Dendritic cell treated with granulocyte-macrophage colony-stimulating factor and Interleukin-4, amounts not matched to agents 40 ng/mL and 50 ng/mL, for 4 days (primary cell): Measurements from ENCODE around the gene VPS4B.

Experiments
- H3K27ac Mint-ChIP-seq: one replicate; pipeline ENCODE4 v1.8.0; 2022; ENCODE audit warnings: mild to moderate bottlenecking, mixed read lengths
- H3K27me3 Mint-ChIP-seq: one replicate; pipeline ENCODE4 v1.8.0; 2022; ENCODE audit warnings: mild to moderate bottlenecking, mixed read lengths
- H3K36me3 Mint-ChIP-seq: one replicate; pipeline ENCODE4 v1.8.0; 2022; ENCODE audit warnings: low read depth, mixed read lengths
- H3K4me1 Mint-ChIP-seq: one replicate; pipeline ENCODE4 v1.8.0; 2022; ENCODE audit warnings: low read depth, mixed read lengths
- H3K4me3 Mint-ChIP-seq: one replicate; pipeline ENCODE4 v1.8.0; 2022; ENCODE audit warnings: mild to moderate bottlenecking, moderate library complexity, mixed read lengths
- H3K9me3 Mint-ChIP-seq: one replicate; pipeline ENCODE4 v1.8.0; 2022; ENCODE audit warnings: mixed read lengths
- intact Hi-C: fragments of 100-400 bp; cut with micrococcal nuclease; formaldehyde crosslinking; loops from one replicate; pipeline ENCODE4 v1.15.0; 2022

VPS4B gene

GRCh38 chr18:63409301-63409700 lies 13.0 kb downstream of the VPS4B start:
- Mint-ChIP-seq H3K27ac (no peak overlapping the region), H3K4me3 (no peak overlapping the region), H3K27me3 (no peaks in the 10 kb centered on the region), H3K4me1 (peaks cover 11% of the 10 kb centered on the region), H3K36me3 (peaks cover 79% of the 10 kb centered on the region), H3K9me3 (no peaks in the 10 kb centered on the region)
- intact Hi-C loops, result no loop called here

GRCh38 chr18:63407734-63408133 lies 14.5 kb downstream of the VPS4B start:
- no peaks in the 10 kb centered on the region for H3K9me3 Mint-ChIP-seq
- H3K4me1 Mint-ChIP-seq, result peaks cover under 1% of the 10 kb centered on the region
- H3K27me3 Mint-ChIP-seq, result no peaks in the 10 kb centered on the region
- intact Hi-C loops, result no loop called here
- peaks cover 77% of the 10 kb centered on the region for H3K36me3 Mint-ChIP-seq
- no peak overlapping the region for H3K4me3 Mint-ChIP-seq
- no peak overlapping the region for H3K27ac Mint-ChIP-seq

- Mint-ChIP-seq H3K4me1 (no peaks in the 10 kb centered on the region), H3K27me3 (no peaks in the 10 kb centered on the region), H3K9me3 (no peaks in the 10 kb centered on the region), H3K36me3 (peaks cover 89% of the 10 kb centered on the region), H3K4me3 (no peak overlapping the region), H3K27ac (no peak overlapping the region)
- intact Hi-C loops, result no loop called here
Observed at GRCh38 chr18:63405986-63406385, 16.3 kb downstream of the VPS4B start.

- Mint-ChIP-seq H3K4me3 (no peak overlapping the region), H3K4me1 (no peaks in the 10 kb centered on the region), H3K36me3 (peaks cover 89% of the 10 kb centered on the region), H3K27me3 (no peaks in the 10 kb centered on the region), H3K27ac (no peak overlapping the region), H3K9me3 (no peaks in the 10 kb centered on the region)
- intact Hi-C loops, result no loop called here
Observed at GRCh38 chr18:63402246-63403162, 19.8 kb downstream of the VPS4B start.

GRCh38 chr18:63399300-63399699 lies 23.0 kb downstream of the VPS4B start:
- intact Hi-C loops, result no loop called here
- Mint-ChIP-seq H3K4me3 (no peak overlapping the region), H3K9me3 (no peaks in the 10 kb centered on the region), H3K36me3 (peaks cover 95% of the 10 kb centered on the region), H3K27me3 (no peaks in the 10 kb centered on the region), H3K4me1 (no peaks in the 10 kb centered on the region), H3K27ac (no peak overlapping the region)

GRCh38 chr18:63397349-63397748 lies 24.9 kb downstream of the VPS4B start:
- Mint-ChIP-seq H3K36me3 (peaks cover 94% of the 10 kb centered on the region), H3K27me3 (no peaks in the 10 kb centered on the region), H3K4me3 (no peak overlapping the region), H3K27ac (no peak overlapping the region), H3K9me3 (no peaks in the 10 kb centered on the region), H3K4me1 (no peaks in the 10 kb centered on the region)
- intact Hi-C loops, result no loop called here

GRCh38 chr18:63395503-63395902 lies 26.8 kb downstream of the VPS4B start:
- H3K4me3 Mint-ChIP-seq, result no peak overlapping the region
- intact Hi-C loops, result no loop called here
- no peaks in the 10 kb centered on the region for H3K9me3 Mint-ChIP-seq
- H3K27me3 Mint-ChIP-seq, result no peaks in the 10 kb centered on the region
- no peaks in the 10 kb centered on the region for H3K4me1 Mint-ChIP-seq
- H3K36me3 Mint-ChIP-seq, result peaks cover 93% of the 10 kb centered on the region
- no peak overlapping the region for H3K27ac Mint-ChIP-seq

GRCh38 chr18:63394954-63395353 lies 27.3 kb downstream of the VPS4B start:
- H3K4me1 Mint-ChIP-seq, result no peaks in the 10 kb centered on the region
- peaks cover 93% of the 10 kb centered on the region for H3K36me3 Mint-ChIP-seq
- no peaks in the 10 kb centered on the region for H3K27me3 Mint-ChIP-seq
- intact Hi-C loops, result loop anchor here (5.0 kb wide), 1 partner anchor 38 kb away; no protein-coding TSS in a partner anchor
- no peak overlapping the region for H3K4me3 Mint-ChIP-seq
- no peaks in the 10 kb centered on the region for H3K9me3 Mint-ChIP-seq
- no peak overlapping the region for H3K27ac Mint-ChIP-seq

GRCh38 chr18:63387861-63388260 lies 34.4 kb downstream of the VPS4B start:
- intact Hi-C loops, result no loop called here
- Mint-ChIP-seq H3K27me3 (no peaks in the 10 kb centered on the region), H3K4me1 (no peaks in the 10 kb centered on the region), H3K9me3 (peaks cover 13% of the 10 kb centered on the region), H3K27ac (no peak overlapping the region), H3K36me3 (peaks cover 71% of the 10 kb centered on the region), H3K4me3 (no peak overlapping the region)

- Mint-ChIP-seq H3K9me3 (peaks cover 24% of the 10 kb centered on the region), H3K36me3 (peaks cover 36% of the 10 kb centered on the region), H3K4me1 (peaks cover 9% of the 10 kb centered on the region), H3K4me3 (no peak overlapping the region), H3K27me3 (no peaks in the 10 kb centered on the region), H3K27ac (no peak overlapping the region)
- intact Hi-C loops, result no loop called here
Observed at GRCh38 chr18:63382843-63383242, 39.4 kb downstream of the VPS4B start.

GRCh38 chr18:63379639-63379962 lies 42.7 kb downstream of the VPS4B start:
- no peaks in the 10 kb centered on the region for H3K27me3 Mint-ChIP-seq
- intact Hi-C loops, result no loop called here
- H3K36me3 Mint-ChIP-seq, result peaks cover 21% of the 10 kb centered on the region
- peaks cover 24% of the 10 kb centered on the region for H3K4me1 Mint-ChIP-seq
- H3K27ac Mint-ChIP-seq, result no peak overlapping the region
- no peak overlapping the region for H3K4me3 Mint-ChIP-seq
- H3K9me3 Mint-ChIP-seq, result peaks cover 32% of the 10 kb centered on the region

- peaks cover 16% of the 10 kb centered on the region for H3K36me3 Mint-ChIP-seq
- intact Hi-C loops, result no loop called here
- no peaks in the 10 kb centered on the region for H3K27me3 Mint-ChIP-seq
- peaks cover 31% of the 10 kb centered on the region for H3K9me3 Mint-ChIP-seq
- H3K27ac Mint-ChIP-seq, result no peak overlapping the region
- H3K4me3 Mint-ChIP-seq, result no peak overlapping the region
- H3K4me1 Mint-ChIP-seq, result peaks cover 24% of the 10 kb centered on the region
Observed at GRCh38 chr18:63378919-63379638, 43.2 kb downstream of the VPS4B start.

- intact Hi-C loops, result no loop called here
- H3K27ac Mint-ChIP-seq, result peak overlapping the region; percentile 2
Observed at GRCh38 chr18:63377275-63377980, 44.8 kb downstream of the VPS4B start.

GRCh38 chr18:63376538-63376937 lies 45.7 kb downstream of the VPS4B start:
- H3K9me3 Mint-ChIP-seq, result peaks cover 10% of the 10 kb centered on the region
- H3K36me3 Mint-ChIP-seq, result no peaks in the 10 kb centered on the region
- peaks cover 24% of the 10 kb centered on the region for H3K4me1 Mint-ChIP-seq
- H3K27me3 Mint-ChIP-seq, result no peaks in the 10 kb centered on the region
- no peak overlapping the region for H3K27ac Mint-ChIP-seq
- intact Hi-C loops, result no loop called here
- no peak overlapping the region for H3K4me3 Mint-ChIP-seq

More at GRCh38 chr18:63377275-63377980, 44.8 kb downstream of the VPS4B start:
- Mint-ChIP-seq H3K4me1 (peaks cover 24% of the 10 kb centered on the region), H3K36me3 (no peaks in the 10 kb centered on the region), H3K4me3 (no peak overlapping the region), H3K27me3 (no peaks in the 10 kb centered on the region), H3K9me3 (peaks cover 16% of the 10 kb centered on the region)
